ENCODE results near the gene EPB41L3. TPM values are rescaled to one million over a fixed set of nuclear protein-coding genes. Genes with fewer than 3 reads are reported as not detected.

EPB41L3 gene
- total RNA-seq, 2 experiments from 2014 or later = 0.31 TPM; not detected in 1

- POLR2A ChIA-PET = no interaction called here
- ATAC-seq (no peak), DNase-seq (no peak)
- H3K9me3 Mint-ChIP-seq = no peaks in the 10 kb centered on the region
- no peak for TF ChIP-seq CTCF (IDR thresholded peaks at IDR 0.05)
- no peak overlapping the region for H3K27ac Mint-ChIP-seq
- no peaks in the 10 kb centered on the region for H3K4me1 Mint-ChIP-seq (ENCODE audit: low read depth)
- peaks cover 4% of the 10 kb centered on the region for H3K27me3 Mint-ChIP-seq
- intact Hi-C loops (cut with micrococcal nuclease) = no loop called here
- no peak overlapping the region for H3K4me3 Mint-ChIP-seq
- CTCF ChIA-PET = no interaction called here
- H3K36me3 Mint-ChIP-seq (ENCODE audit: low read depth) = no peaks in the 10 kb centered on the region
Measured at GRCh38 chr18:5521000-5521399, 22.8 kb downstream of the EPB41L3 start.

GRCh38 chr18:5520464-5520863 is 23.3 kb downstream of the EPB41L3 start:
- no peaks in the 10 kb centered on the region for H3K36me3 Mint-ChIP-seq (ENCODE audit: low read depth)

GRCh38 chr18:5519448-5520298 is 24.1 kb downstream of the EPB41L3 start:
- Mint-ChIP-seq H3K36me3 (ENCODE audit: low read depth) (no peaks in the 10 kb centered on the region), H3K4me3 (no peak overlapping the region), H3K27ac (no peak overlapping the region), H3K4me1 (ENCODE audit: low read depth) (peaks cover 2% of the 10 kb centered on the region), H3K27me3 (peaks cover 4% of the 10 kb centered on the region), H3K9me3 (no peaks in the 10 kb centered on the region)
- intact Hi-C loops (cut with micrococcal nuclease) = no loop called here
- ChIA-PET POLR2A (interaction anchor here (0.5 to 0.8 kb wide), 2 partner anchors 10 to 938 kb away, joined by 3 read pairs; no protein-coding TSS in a partner anchor), CTCF (no interaction called here)
- ATAC-seq (no peak), DNase-seq (no peak)
- no peak for TF ChIP-seq CTCF (IDR thresholded peaks at IDR 0.05)

More at GRCh38 chr18:5520464-5520863, 23.3 kb downstream of the EPB41L3 start:
- Mint-ChIP-seq H3K4me1 (ENCODE audit: low read depth) (peaks cover under 1% of the 10 kb centered on the region), H3K27me3 (peaks cover 4% of the 10 kb centered on the region), H3K9me3 (no peaks in the 10 kb centered on the region), H3K27ac (no peak overlapping the region), H3K4me3 (no peak overlapping the region)
- intact Hi-C loops (cut with micrococcal nuclease) = no loop called here
- ChIA-PET CTCF (no interaction called here), POLR2A (interaction anchor here (0.5 kb wide), 1 partner anchor 937 kb away, joined by 3 read pairs; no protein-coding TSS in a partner anchor)
- DNase-seq = no peak
- ATAC-seq = no peak
- no peak for TF ChIP-seq CTCF (IDR thresholded peaks at IDR 0.05)

- Mint-ChIP-seq H3K4me1 (ENCODE audit: low read depth) (peaks cover 2% of the 10 kb centered on the region), H3K27me3 (peaks cover 4% of the 10 kb centered on the region), H3K36me3 (ENCODE audit: low read depth) (no peaks in the 10 kb centered on the region), H3K27ac (no peak overlapping the region), H3K4me3 (no peak overlapping the region), H3K9me3 (no peaks in the 10 kb centered on the region)
- no peak for ATAC-seq
- POLR2A ChIA-PET = no interaction called here
- CTCF ChIA-PET = no interaction called here
- intact Hi-C loops (cut with micrococcal nuclease) = no loop called here
- no peak for TF ChIP-seq CTCF (IDR thresholded peaks at IDR 0.05)
- no peak for DNase-seq
Measured at GRCh38 chr18:5518899-5519371, 24.9 kb downstream of the EPB41L3 start.

- no peak overlapping the region for H3K27ac Mint-ChIP-seq
- POLR2A ChIA-PET = no interaction called here
Measured at GRCh38 chr18:5518179-5518770, 25.5 kb downstream of the EPB41L3 start.

More at GRCh38 chr18:5518179-5518770, 25.5 kb downstream of the EPB41L3 start:
- Mint-ChIP-seq H3K27me3 (peaks cover 4% of the 10 kb centered on the region), H3K4me3 (no peak overlapping the region), H3K9me3 (no peaks in the 10 kb centered on the region), H3K36me3 (ENCODE audit: low read depth) (no peaks in the 10 kb centered on the region), H3K4me1 (ENCODE audit: low read depth) (peaks cover 2% of the 10 kb centered on the region)
- DNase-seq (no peak), ATAC-seq (no peak)
- intact Hi-C loops (cut with micrococcal nuclease) = no loop called here
- CTCF ChIA-PET = no interaction called here
- no peak for TF ChIP-seq CTCF (IDR thresholded peaks at IDR 0.05)
